Body of pancreas (tissue), 4 donors: Measurements from ENCODE around the gene KDM2B.

ENCODE experiments used
- POLR2A ChIP-seq, 3 donors: fragments of 450-650 bp; IDR thresholded peaks; one replicate each; pipeline ENCODE4 v1.6.1; 2016; ENCODE audit warnings: antibody characterized with exemption in 3 of 3, mild to moderate bottlenecking in 2 of 3
- TF ChIP-seq, protein P1 (sequence below), 7 experiments: fragments of 450-650 bp in 4 of 7; fragments of 200-600 bp in 3 of 7; sonication (generic) in 3 of 7; IDR thresholded peaks; one replicate each; pipeline ENCODE4 v1.5.1; 2016 to 2019; ENCODE audit warnings: antibody characterized with exemption in 7 of 7

DNA sequence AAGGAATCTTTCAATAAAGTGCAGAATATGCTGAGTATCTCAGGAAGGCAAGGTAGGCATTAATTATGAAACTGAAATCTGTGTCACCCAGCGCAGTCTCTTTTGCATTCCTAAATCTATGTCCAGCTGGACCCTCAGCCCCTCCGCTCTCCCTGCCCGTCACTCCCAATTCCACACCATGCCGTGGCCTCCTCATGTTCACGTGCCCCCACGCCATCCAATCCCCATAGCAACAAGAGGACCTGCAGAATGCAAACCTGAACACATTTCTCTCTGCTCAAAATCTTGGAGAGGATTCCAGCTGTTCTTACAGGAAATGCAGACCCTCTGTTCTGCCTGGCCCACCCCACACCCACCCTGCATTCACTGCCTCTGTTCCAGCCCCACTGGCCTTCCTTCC lies 35.3 kb downstream of the KDM2B start:
- TF ChIP-seq, protein P1, sequence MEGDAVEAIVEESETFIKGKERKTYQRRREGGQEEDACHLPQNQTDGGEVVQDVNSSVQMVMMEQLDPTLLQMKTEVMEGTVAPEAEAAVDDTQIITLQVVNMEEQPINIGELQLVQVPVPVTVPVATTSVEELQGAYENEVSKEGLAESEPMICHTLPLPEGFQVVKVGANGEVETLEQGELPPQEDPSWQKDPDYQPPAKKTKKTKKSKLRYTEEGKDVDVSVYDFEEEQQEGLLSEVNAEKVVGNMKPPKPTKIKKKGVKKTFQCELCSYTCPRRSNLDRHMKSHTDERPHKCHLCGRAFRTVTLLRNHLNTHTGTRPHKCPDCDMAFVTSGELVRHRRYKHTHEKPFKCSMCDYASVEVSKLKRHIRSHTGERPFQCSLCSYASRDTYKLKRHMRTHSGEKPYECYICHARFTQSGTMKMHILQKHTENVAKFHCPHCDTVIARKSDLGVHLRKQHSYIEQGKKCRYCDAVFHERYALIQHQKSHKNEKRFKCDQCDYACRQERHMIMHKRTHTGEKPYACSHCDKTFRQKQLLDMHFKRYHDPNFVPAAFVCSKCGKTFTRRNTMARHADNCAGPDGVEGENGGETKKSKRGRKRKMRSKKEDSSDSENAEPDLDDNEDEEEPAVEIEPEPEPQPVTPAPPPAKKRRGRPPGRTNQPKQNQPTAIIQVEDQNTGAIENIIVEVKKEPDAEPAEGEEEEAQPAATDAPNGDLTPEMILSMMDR (IDR thresholded peaks at IDR 0.05) = no peak
- no peak for TF ChIP-seq POLR2A (IDR thresholded peaks at IDR 0.05)
